H9 (cell line): ENCODE measurements around the gene TEX13D. TPM values are rescaled to one million over a fixed set of nuclear protein-coding genes. Genes with fewer than 3 reads are reported as not detected.

Experiments
- DNase-seq: peaks from one replicate; pipeline ENCODE4 v3.0.0-alpha.2; 2017
- H2AFZ ChIP-seq: one replicate; pipeline ENCODE4 v1.6.1; 2013; ENCODE audit warnings: mild to moderate bottlenecking, low read length, control low read depth, moderate library complexity
- H2AK5ac ChIP-seq: 2 replicates; pipeline ENCODE4 v1.6.1; 2013; ENCODE audit warnings: low read length, control low read depth, mixed read lengths; ENCODE audit not compliant: insufficient read length
- H2BK120ac ChIP-seq: one replicate; pipeline ENCODE4 v1.6.1; 2013; ENCODE audit warnings: low read depth, mild to moderate bottlenecking, low read length, control low read depth, inconsistent platforms; ENCODE audit not compliant: poor library complexity, severe bottlenecking
- H2BK12ac ChIP-seq: 2 replicates; pipeline ENCODE4 v1.6.1; 2013; ENCODE audit warnings: low read length, control low read depth, mixed read lengths, low read depth; ENCODE audit not compliant: insufficient read length
- H2BK15ac ChIP-seq: 2 replicates; pipeline ENCODE4 v1.6.1; 2013; ENCODE audit warnings: low read depth, low read length, control low read depth
- H2BK20ac ChIP-seq: one replicate; pipeline ENCODE4 v1.6.1; 2013; ENCODE audit warnings: low read depth, mild to moderate bottlenecking, low read length, control low read depth, inconsistent platforms; ENCODE audit not compliant: poor library complexity, severe bottlenecking
- H2BK5ac ChIP-seq: 2 replicates; pipeline ENCODE4 v1.6.1; 2013; ENCODE audit warnings: low read length, control low read depth, mixed read lengths; ENCODE audit not compliant: insufficient read length
- H3K14ac ChIP-seq: 2 replicates; pipeline ENCODE4 v1.6.1; 2013; ENCODE audit warnings: low read length, control low read depth; ENCODE audit not compliant: insufficient read depth
- H3K18ac ChIP-seq: 2 replicates; pipeline ENCODE4 v1.6.1; 2013; ENCODE audit warnings: low read depth, mild to moderate bottlenecking, mixed read lengths, low read length, control low read depth; ENCODE audit not compliant: insufficient read length
- H3K23ac ChIP-seq: 2 replicates; pipeline ENCODE4 v1.6.1; 2013; ENCODE audit warnings: low read length, control low read depth, mixed read lengths, low read depth; ENCODE audit not compliant: insufficient read length
- H3K23me2 ChIP-seq: 2 replicates; pipeline ENCODE4 v1.6.1; 2013; ENCODE audit warnings: low read depth, mild to moderate bottlenecking, mixed read lengths, low read length, control low read depth; ENCODE audit not compliant: insufficient read length, poor library complexity, severe bottlenecking
- H3K27ac ChIP-seq: 2 replicates; pipeline ENCODE4 v1.5.1; 2013; ENCODE audit warnings: low read length, control low read depth, mixed read lengths, low read depth; ENCODE audit not compliant: insufficient read length
- H3K27me3 ChIP-seq: 2 replicates; pipeline ENCODE4 v1.6.1; 2013; ENCODE audit warnings: low read length, control low read depth, inconsistent platforms; ENCODE audit not compliant: insufficient read depth
- H3K4ac ChIP-seq: 2 replicates; pipeline ENCODE4 v1.6.1; 2013; ENCODE audit warnings: low read depth, mild to moderate bottlenecking, control low read depth, inconsistent platforms, low read length, moderate library complexity
- H3K4me1 ChIP-seq: 2 replicates; pipeline ENCODE4 v1.6.1; 2013; ENCODE audit warnings: low read length, control low read depth, inconsistent platforms; ENCODE audit not compliant: insufficient read depth
- H3K4me2 ChIP-seq: 2 replicates; pipeline ENCODE4 v1.6.1; 2013; ENCODE audit warnings: low read length, control low read depth, mixed read lengths; ENCODE audit not compliant: insufficient read length, insufficient read depth
- H3K56ac ChIP-seq: 2 replicates; pipeline ENCODE4 v1.6.1; 2013; ENCODE audit warnings: low read depth, mild to moderate bottlenecking, mixed read lengths, low read length, control low read depth; ENCODE audit not compliant: insufficient read length
- H3K79me1 ChIP-seq: 2 replicates; pipeline ENCODE4 v1.6.1; 2013; ENCODE audit warnings: low read depth, mild to moderate bottlenecking, moderate library complexity, low read length, control low read depth, inconsistent platforms; ENCODE audit not compliant: insufficient read depth, poor library complexity, severe bottlenecking
- H3K79me2 ChIP-seq: 2 replicates; pipeline ENCODE4 v1.6.1; 2013; ENCODE audit warnings: low read length, control low read depth, inconsistent platforms; ENCODE audit not compliant: insufficient read depth
- H3K9ac ChIP-seq: 2 replicates; pipeline ENCODE4 v1.6.1; 2013; ENCODE audit warnings: low read length, control low read depth, mixed read lengths; ENCODE audit not compliant: insufficient read length; ENCODE audit errors: extremely low read depth
- H3K9me3 ChIP-seq: one replicate; pipeline ENCODE4 v1.6.1; 2013; ENCODE audit warnings: low read depth, low read length, inconsistent platforms; ENCODE audit not compliant: control insufficient read depth
- H3T11ph ChIP-seq: one replicate; pipeline ENCODE4 v1.6.1; 2013; ENCODE audit warnings: mild to moderate bottlenecking, low read length, control low read depth, inconsistent platforms
- H4K20me1 ChIP-seq: one replicate; pipeline ENCODE4 v1.6.1; 2013; ENCODE audit not compliant: control insufficient read depth, insufficient read length, insufficient read depth
- H4K5ac ChIP-seq: 2 replicates; pipeline ENCODE4 v1.6.1; 2013; ENCODE audit warnings: low read depth, mild to moderate bottlenecking, mixed read lengths, low read length, control low read depth; ENCODE audit not compliant: insufficient read length
- H4K8ac ChIP-seq: replicated peaks from 2 replicates; pipeline ENCODE4 v1.6.1; 2013; ENCODE audit warnings: low read length, control low read depth, mixed read lengths, low read depth; ENCODE audit not compliant: insufficient read length
- H4K91ac ChIP-seq: 2 replicates; pipeline ENCODE4 v1.6.1; 2013; ENCODE audit warnings: low read depth, mild to moderate bottlenecking, moderate library complexity, mixed read lengths, low read length, control low read depth; ENCODE audit not compliant: insufficient read length
- H3K27ac Mint-ChIP-seq, 3 experiments: 2 replicates in 2 of 3; 3 replicates in 1 of 3; pipeline ENCODE4 v1.8.0; 2020 to 2021; ENCODE audit warnings: mixed read lengths in 3 of 3, mild to moderate bottlenecking in 1 of 3, moderate library complexity in 1 of 3
- H3K27me3 Mint-ChIP-seq: 2 replicates; pipeline ENCODE4 v1.8.0; 2021; ENCODE audit warnings: low read depth, mild to moderate bottlenecking, moderate library complexity, mixed read lengths
- H3K36me3 Mint-ChIP-seq, 3 experiments: 2 replicates in 2 of 3; 3 replicates in 1 of 3; pipeline ENCODE4 v1.8.0; 2020 to 2021; ENCODE audit warnings: low read depth in 3 of 3, mixed read lengths in 3 of 3; ENCODE audit not compliant: insufficient read depth in 1 of 3
- H3K4me1 Mint-ChIP-seq, 2 experiments: 2 replicates each; pipeline ENCODE4 v1.8.0; 2020; ENCODE audit warnings: mixed read lengths in 2 of 2
- H3K4me3 Mint-ChIP-seq, 2 experiments: 2 replicates in 1 of 2; 3 replicates in 1 of 2; pipeline ENCODE4 v1.8.0; 2020 to 2021; ENCODE audit warnings: mild to moderate bottlenecking in 2 of 2, mixed read lengths in 2 of 2, moderate library complexity in 1 of 2
- H3K9me3 Mint-ChIP-seq, 2 experiments: 2 replicates in 1 of 2; 3 replicates in 1 of 2; pipeline ENCODE4 v1.8.0; 2020; ENCODE audit warnings: mild to moderate bottlenecking in 2 of 2, mixed read lengths in 2 of 2, moderate library complexity in 1 of 2
- CTCF ChIP-seq: fragments of 200-600 bp; sonication (generic); conservative IDR thresholded peaks from 3 replicates; pipeline ENCODE4 v1.8.0; 2021; ENCODE audit warnings: antibody characterized with exemption, mild to moderate bottlenecking
- WGBS: extraction: QIAGEN DNeasy Blood & Tissue Kit; methylation state at CpG from one replicate; pipeline ENCODE4 v1.1.7; 2013; ENCODE audit warnings: missing lambda C conversion rate, low lambda C conversion rate, mixed read lengths; ENCODE audit not compliant: insufficient read length; ENCODE audit errors: extremely low coverage; 5-methylcytosine and 5-hydroxymethylcytosine counted together
- total RNA-seq: library from RNA; stranded (reverse); gene quantifications from 2 replicates; pipeline ENCODE4 v1.2.1, GENCODE V29; 2021

Gene TEX13D
- total RNA-seq, 1 experiment from 2014 or later, result 0.15 TPM

GRCh38 chrX:124344246-124344645 is 11.8 kb downstream of the TEX13D start:
- H3K9me3 Mint-ChIP-seq, result peaks cover 0 to 4% of the 10 kb centered on the region in 2 experiments; a peak in 1 of 5 replicates
- Histone ChIP-seq H3K4me2 (no peak overlapping the region), H3K27ac (no peak overlapping the region), H3K23ac (no peak overlapping the region), H3T11ph (no peak overlapping the region), H3K18ac (no peak overlapping the region), H3K79me1 (no peaks in the 10 kb centered on the region), H3K27me3 (no peaks in the 10 kb centered on the region), H3K4ac (no peak overlapping the region), H3K79me2 (no peaks in the 10 kb centered on the region), H3K4me1 (no peaks in the 10 kb centered on the region), H3K23me2 (no peaks in the 10 kb centered on the region), H3K56ac (no peak overlapping the region), H2BK5ac (no peak overlapping the region), H2AFZ (no peak overlapping the region), H2AK5ac (no peak overlapping the region), H2BK120ac (no peak overlapping the region), H4K8ac (no peak overlapping the region), H2BK20ac (no peak overlapping the region), H4K91ac (no peak overlapping the region), H3K9ac (no peak overlapping the region), H3K9me3 (no peaks in the 10 kb centered on the region), H3K14ac (no peak overlapping the region), H4K20me1 (no peaks in the 10 kb centered on the region), H2BK15ac (no peak overlapping the region), H4K5ac (no peak overlapping the region), H2BK12ac (no peak overlapping the region)
- H3K36me3 Mint-ChIP-seq, result no peaks in the 10 kb centered on the region
- peaks cover 18 to 21% of the 10 kb centered on the region in 2 experiments for H3K4me1 Mint-ChIP-seq
- no peaks in the 10 kb centered on the region; the same call in 1 of the 2 replicates for H3K27me3 Mint-ChIP-seq
- no peak overlapping the region for H3K27ac Mint-ChIP-seq
- WGBS, result no CpG with 5 or more reads among the region's 4 CpGs
- no peak overlapping the region for H3K4me3 Mint-ChIP-seq
- TF ChIP-seq CTCF, result no peak
- DNase-seq, result no peak
